HEK293T (cell line): ENCODE data around the gene IL13RA1.

Source experiments
- CTCF ChIA-PET: fragments of 350-600 bp; formaldehyde crosslinking; extraction: SDS; loops from one replicate; lab custom pipeline; 2021; ENCODE audit warnings: antibody characterized with exemption, inconsistent platforms; lab: Yijun Ruan, JAX
- POLR2A ChIA-PET: fragments of 350-600 bp; formaldehyde crosslinking; extraction: SDS; loops from one replicate; lab custom pipeline; 2020; ENCODE audit warnings: antibody characterized with exemption, inconsistent platforms; lab: Yijun Ruan, JAX
- DNase-seq: peaks from one replicate; pipeline ENCODE4 v3.0.0; 2012; ENCODE audit warnings: mixed read lengths; ENCODE audit errors: extremely low spot score
- ELF4 ChIP-seq: fragments of 450-650 bp; IDR thresholded peaks from 2 replicates; pipeline ENCODE4 v1.6.1; 2017; ENCODE audit warnings: antibody characterized with exemption
- HDGF ChIP-seq: fragments of 450-650 bp; IDR thresholded peaks from 2 replicates; pipeline ENCODE4 v1.6.1; 2017; ENCODE audit warnings: antibody characterized with exemption, borderline replicate concordance
- L3MBTL2 ChIP-seq: fragments of 450-650 bp; conservative IDR thresholded peaks from 2 replicates; pipeline ENCODE4 v1.6.1; 2016; ENCODE audit warnings: mild to moderate bottlenecking
- LEF1 ChIP-seq: fragments of 450-650 bp; IDR thresholded peaks from 2 replicates; pipeline ENCODE4 v1.6.1; 2017; ENCODE audit warnings: mild to moderate bottlenecking, borderline replicate concordance

Gene IL13RA1

DNA sequence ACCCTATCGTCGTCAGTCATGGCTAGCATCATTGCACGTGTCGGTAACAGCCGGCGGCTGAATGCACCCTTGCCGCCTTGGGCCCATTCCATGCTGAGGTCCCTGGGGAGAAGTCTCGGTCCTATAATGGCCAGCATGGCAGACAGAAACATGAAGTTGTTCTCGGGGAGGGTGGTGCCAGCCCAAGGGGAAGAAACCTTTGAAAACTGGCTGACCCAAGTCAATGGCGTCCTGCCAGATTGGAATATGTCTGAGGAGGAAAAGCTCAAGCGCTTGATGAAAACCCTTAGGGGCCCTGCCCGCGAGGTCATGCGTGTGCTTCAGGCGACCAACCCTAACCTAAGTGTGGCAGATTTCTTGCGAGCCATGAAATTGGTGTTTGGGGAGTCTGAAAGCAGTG lies 97.8 kb downstream of the IL13RA1 start:
- no peak for TF ChIP-seq LEF1
- no peak for TF ChIP-seq L3MBTL2
- no peak for TF ChIP-seq HDGF
- ChIA-PET CTCF (no interaction called here), POLR2A (no interaction called here)
- DNase-seq = no peak

DNA sequence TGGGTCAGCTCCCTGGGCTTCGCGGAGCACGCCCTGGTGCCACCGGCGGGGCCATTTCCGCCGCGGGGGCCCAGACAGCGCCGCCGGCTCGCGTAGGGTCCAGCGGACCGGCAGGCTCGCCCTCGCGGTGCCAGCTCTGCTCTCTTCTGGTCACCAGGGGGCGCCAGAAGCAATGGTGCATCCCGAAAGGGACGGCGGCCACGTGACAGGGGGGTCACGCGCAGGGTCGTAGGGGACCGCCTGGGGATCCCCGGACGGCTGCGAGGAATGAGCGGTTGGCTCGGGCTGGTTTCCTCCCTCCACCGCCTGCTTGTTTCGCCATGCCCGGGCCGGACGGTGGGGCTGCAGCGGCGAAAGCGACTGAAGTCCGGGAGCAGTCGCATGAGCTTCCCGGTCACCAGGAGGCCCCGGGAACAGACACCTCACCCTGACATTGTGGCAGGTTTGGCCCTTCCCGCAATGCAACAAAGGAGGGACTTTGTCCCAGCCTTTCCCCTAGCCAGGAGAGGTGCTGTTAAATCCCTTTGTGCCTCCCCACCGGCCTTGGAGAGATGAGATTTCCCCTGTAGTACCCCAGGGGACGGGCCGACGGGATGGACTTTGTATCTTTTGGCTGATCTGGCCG lies 112.0 kb downstream of the IL13RA1 start:
- POLR2A ChIA-PET = interaction anchor here (1.1 kb wide), 1 partner anchor 16 kb away, joined by 4 read pairs; the partner anchor contains the start of gene ZCCHC12
- CTCF ChIA-PET = interaction anchor here (0.6 to 1.7 kb wide), 13 partner anchors 8 to 1474 kb away, joined by 3 to 7 read pairs (median 3); partner anchors contain the start of gene ZCCHC12
- TF ChIP-seq L3MBTL2 = peak; percentile 58; the same call in 1 of the 2 replicates
- no peak for TF ChIP-seq ELF4
- peak; percentile 61 for DNase-seq
